Endometrial microvascular endothelial cells (primary cell): ENCODE results near the gene NCKAP1. TPM values are rescaled to one million over a fixed set of nuclear protein-coding genes. Genes with fewer than 3 reads are reported as not detected.

Source experiments
- in situ Hi-C: cut with HindIII; loops from 2 replicates; pipeline ENCODE4 v1.10.0; 2017; ENCODE audit warnings: low sequenced_read_pairs, low pct_unique_long_range_greater_than_20kb; ENCODE audit errors: inconsistent ontology term
- total RNA-seq: library from RNA; depleted of rRNA; stranded (reverse); fragments of >200 nt; gene quantifications from one replicate; pipeline ENCODE4 v1.2.3, GENCODE V29; 2015; ENCODE audit errors: inconsistent ontology term

The NCKAP1 gene
- total RNA-seq, 1 donor from 2014 or later = 163 TPM

DNA sequence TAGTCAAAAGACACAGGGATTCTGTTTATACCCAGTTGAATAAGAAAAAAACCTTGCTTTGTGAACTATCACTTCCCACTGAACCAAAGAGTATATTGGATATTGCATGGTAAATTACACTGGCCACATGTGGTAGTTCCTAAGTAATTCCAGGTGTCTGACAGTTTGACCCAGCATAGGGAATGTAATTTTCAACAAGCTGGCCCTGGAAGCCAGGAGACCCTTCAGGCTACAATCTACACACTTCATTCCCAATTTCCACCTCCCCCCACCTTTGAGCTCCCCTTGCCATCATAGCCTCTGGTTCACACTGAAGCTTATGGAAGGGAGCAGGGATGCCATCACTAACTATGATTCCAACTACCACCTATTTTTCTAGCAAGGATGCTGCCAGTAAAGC, 174.6 kb downstream of the NCKAP1 start:
- in situ Hi-C loops = no loop called here

DNA sequence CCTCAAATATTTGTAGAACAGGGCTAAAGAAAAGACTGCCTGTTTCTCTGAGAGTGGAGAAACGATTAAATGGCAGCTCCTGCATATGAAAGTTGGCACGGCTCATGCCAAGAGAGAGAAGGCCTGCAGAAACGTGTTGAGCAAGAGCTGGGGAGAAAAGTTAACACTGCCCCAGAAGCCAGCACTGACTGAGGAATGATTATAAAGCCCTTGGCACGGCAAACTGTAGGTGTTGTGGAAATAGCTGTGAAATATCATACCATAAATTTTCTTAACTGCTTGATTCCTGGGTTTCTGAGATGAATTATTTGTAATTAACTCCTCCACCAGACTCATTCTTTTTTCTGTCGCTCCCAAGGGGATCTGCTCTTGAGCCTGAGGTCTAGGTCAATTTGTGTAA, 176.2 kb downstream of the NCKAP1 start:
- in situ Hi-C loops = no loop called here

GRCh38 chr2:182860858-182861257, 177.4 kb downstream of the NCKAP1 start:
- in situ Hi-C loops = no loop called here

Other genes with a start within 250 kb of the NCKAP1 start
- gene FRZB, start 171.8 kb downstream of the NCKAP1 start, total RNA-seq = not detected
- 1.4 TPM for gene DUSP19, start 40.3 kb upstream of the NCKAP1 start, total RNA-seq
- gene NUP35, start 86.0 kb upstream of the NCKAP1 start, total RNA-seq = 29.5 TPM